Mucosa of stomach (tissue), 1 donor: Measurements from ENCODE around the gene ATP10B.
"Not testable (repeated sequence)": the region's sequence is repeated elsewhere in the genome, so short reads cannot be mapped to it uniquely, and the experiment has no call there.

ENCODE experiments used
- H3K27me3 ChIP-seq: one replicate; pipeline ENCODE4 v1.7.0; 2013; ENCODE audit warnings: mild to moderate bottlenecking, low read length; ENCODE audit not compliant: control insufficient read depth, insufficient read depth
- H3K36me3 ChIP-seq: one replicate; pipeline ENCODE4 v1.7.0; 2013; ENCODE audit warnings: low read length; ENCODE audit not compliant: control insufficient read depth, insufficient read depth
- H3K4me1 ChIP-seq: one replicate; pipeline ENCODE4 v1.7.0; 2013; ENCODE audit warnings: mild to moderate bottlenecking, low read length; ENCODE audit not compliant: control insufficient read depth, insufficient read depth
- H3K4me3 ChIP-seq: one replicate; pipeline ENCODE4 v1.7.0; 2013; ENCODE audit warnings: low read length
- H3K9ac ChIP-seq: one replicate; pipeline ENCODE4 v1.7.0; 2013; ENCODE audit warnings: mild to moderate bottlenecking, low read length, moderate library complexity
- H3K9me3 ChIP-seq: one replicate; pipeline ENCODE4 v1.7.0; 2013; ENCODE audit warnings: mild to moderate bottlenecking, low read length, moderate library complexity; ENCODE audit not compliant: control insufficient read depth
- donor health status: Pancreatic carcinoma.

Gene ATP10B

DNA sequence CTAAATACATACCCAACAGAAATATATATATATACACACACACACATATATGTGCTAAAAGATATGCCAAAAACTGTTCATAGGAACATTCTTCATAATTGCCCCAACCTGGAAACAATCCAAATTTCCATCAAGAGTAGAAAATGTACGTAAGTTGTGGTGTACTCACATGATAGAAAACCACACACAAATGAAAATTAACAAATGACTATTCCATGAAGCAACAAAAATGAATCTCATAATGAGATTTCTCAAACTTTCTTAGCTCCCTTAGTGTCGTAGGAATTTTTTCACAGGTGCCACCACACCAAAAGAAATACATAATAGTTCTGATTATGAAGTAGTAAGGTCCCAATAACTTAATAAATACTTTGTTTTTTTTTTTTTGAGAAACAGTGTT lies 7.8 kb downstream of the ATP10B start:
- Histone ChIP-seq H3K36me3 (no peaks in the 10 kb centered on the region), H3K4me1 (no peaks in the 10 kb centered on the region), H3K27me3 (no peaks in the 10 kb centered on the region), H3K9me3 (no peaks in the 10 kb centered on the region), H3K4me3 (no peak overlapping the region), H3K9ac (no peak overlapping the region)

DNA sequence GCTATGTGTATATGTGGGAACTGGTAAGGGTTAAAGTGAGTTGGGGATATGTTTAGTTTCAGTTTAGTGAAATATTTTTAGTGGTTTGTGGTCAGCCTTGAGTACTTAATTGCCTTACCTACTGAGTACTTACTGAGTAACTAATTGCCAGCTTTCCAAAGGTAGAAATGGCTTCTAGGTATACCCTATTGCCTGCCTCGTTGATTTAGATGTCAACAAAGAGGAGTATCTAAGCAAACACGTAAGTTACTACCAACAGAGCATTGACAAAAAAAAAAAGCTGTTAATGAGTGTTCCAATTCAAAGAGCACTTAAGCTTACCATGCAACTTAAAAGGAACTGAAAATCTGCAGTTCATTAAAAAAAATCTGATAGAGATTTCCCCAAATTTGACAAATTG lies 8.8 kb downstream of the ATP10B start:
- Histone ChIP-seq H3K27me3 (no peaks in the 10 kb centered on the region), H3K9ac (no peak overlapping the region), H3K9me3 (no peaks in the 10 kb centered on the region), H3K4me1 (no peaks in the 10 kb centered on the region), H3K36me3 (no peaks in the 10 kb centered on the region), H3K4me3 (no peak overlapping the region)

- no peaks in the 10 kb centered on the region for H3K4me1 ChIP-seq
- no peaks in the 10 kb centered on the region for H3K27me3 ChIP-seq
- H3K9me3 ChIP-seq: no peaks in the 10 kb centered on the region
- no peak overlapping the region for H3K4me3 ChIP-seq
- H3K36me3 ChIP-seq: no peaks in the 10 kb centered on the region
- H3K9ac ChIP-seq: no peak overlapping the region
These were observed 14.0 kb downstream of the ATP10B start for GRCh38 chr5:160837749-160838593.

- Histone ChIP-seq H3K4me3 (no peak overlapping the region), H3K36me3 (no peaks in the 10 kb centered on the region), H3K27me3 (no peaks in the 10 kb centered on the region), H3K9ac (no peak overlapping the region), H3K9me3 (no peaks in the 10 kb centered on the region), H3K4me1 (no peaks in the 10 kb centered on the region)
These were observed 14.8 kb downstream of the ATP10B start for GRCh38 chr5:160837211-160837610.

DNA sequence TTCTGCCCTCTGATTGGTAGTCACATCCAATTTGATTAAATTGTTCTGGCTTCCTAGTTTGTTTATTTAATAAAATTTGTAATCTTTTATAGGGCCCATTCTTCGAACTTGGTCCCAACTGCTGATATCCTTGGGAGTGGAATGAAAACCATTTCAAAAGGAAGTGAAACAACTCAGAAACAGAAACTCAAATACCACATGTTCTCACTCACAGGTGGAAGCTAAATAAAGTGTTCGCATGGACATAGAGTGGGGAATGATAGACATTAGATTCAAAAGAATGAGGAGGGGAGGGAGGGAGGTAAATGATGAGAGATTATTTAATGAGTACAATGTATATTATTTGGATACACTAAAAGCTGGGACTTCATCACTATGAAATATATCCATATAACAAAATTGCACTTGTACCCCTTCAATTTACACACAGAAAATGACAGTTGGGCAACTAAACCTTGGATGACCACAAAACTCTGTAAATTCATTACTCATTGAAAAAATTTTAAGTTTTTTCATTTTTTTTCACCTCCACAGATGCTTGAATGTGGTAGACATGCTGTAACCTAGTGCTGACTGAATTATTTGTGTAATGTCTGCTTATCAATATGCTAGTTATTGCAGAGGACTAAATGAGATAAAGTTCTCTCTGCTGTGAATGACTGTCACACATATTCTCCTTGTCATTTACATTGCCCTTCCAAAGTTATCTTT lies 16.0 kb downstream of the ATP10B start:
- no peaks in the 10 kb centered on the region for H3K27me3 ChIP-seq
- no peak overlapping the region for H3K4me3 ChIP-seq
- H3K4me1 ChIP-seq: no peaks in the 10 kb centered on the region
- H3K9ac ChIP-seq: no peak overlapping the region
- no peaks in the 10 kb centered on the region for H3K36me3 ChIP-seq
- no peaks in the 10 kb centered on the region for H3K9me3 ChIP-seq

GRCh38 chr5:160835376-160835775 lies 16.6 kb downstream of the ATP10B start:
- no peaks in the 10 kb centered on the region for H3K4me1 ChIP-seq
- no peaks in the 10 kb centered on the region for H3K9me3 ChIP-seq
- H3K36me3 ChIP-seq: no peaks in the 10 kb centered on the region
- no peak overlapping the region for H3K9ac ChIP-seq
- no peaks in the 10 kb centered on the region for H3K27me3 ChIP-seq
- no peak overlapping the region for H3K4me3 ChIP-seq

- H3K4me3 ChIP-seq: no peak overlapping the region
- H3K9ac ChIP-seq: no peak overlapping the region
- H3K36me3 ChIP-seq: no peaks in the 10 kb centered on the region
- no peaks in the 10 kb centered on the region for H3K4me1 ChIP-seq
- H3K27me3 ChIP-seq: no peaks in the 10 kb centered on the region
- no peaks in the 10 kb centered on the region for H3K9me3 ChIP-seq
These were observed 18.2 kb downstream of the ATP10B start for GRCh38 chr5:160833806-160834205.

DNA sequence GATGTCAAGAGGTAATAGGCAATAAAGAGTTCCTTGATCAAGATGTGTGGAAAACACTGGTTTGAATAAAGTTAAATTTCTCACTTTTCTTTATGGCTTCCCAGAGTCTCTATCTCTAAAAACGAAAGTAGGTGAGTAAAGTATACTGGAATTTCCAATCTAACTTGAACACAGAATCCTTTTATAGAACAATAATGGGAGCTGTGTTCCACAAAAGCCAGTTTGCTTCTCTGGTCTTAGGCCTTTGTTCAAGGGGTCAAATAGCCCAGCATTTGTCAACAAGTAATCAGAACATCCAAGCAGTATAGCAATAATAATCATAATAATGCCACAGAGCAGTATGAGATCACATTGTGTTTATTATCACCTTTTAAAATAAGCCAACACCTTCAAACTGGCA lies 20.2 kb downstream of the ATP10B start:
- no peaks in the 10 kb centered on the region for H3K36me3 ChIP-seq
- H3K4me1 ChIP-seq: no peaks in the 10 kb centered on the region
- no peak overlapping the region for H3K9ac ChIP-seq
- H3K27me3 ChIP-seq: no peaks in the 10 kb centered on the region
- no peaks in the 10 kb centered on the region for H3K9me3 ChIP-seq
- H3K4me3 ChIP-seq: no peak overlapping the region

GRCh38 chr5:160824301-160825001 lies 27.6 kb downstream of the ATP10B start:
- no peaks in the 10 kb centered on the region for H3K4me1 ChIP-seq
- no peak overlapping the region for H3K9ac ChIP-seq
- no peaks in the 10 kb centered on the region for H3K9me3 ChIP-seq
- H3K27me3 ChIP-seq: no peaks in the 10 kb centered on the region
- no peaks in the 10 kb centered on the region for H3K36me3 ChIP-seq
- no peak overlapping the region for H3K4me3 ChIP-seq

DNA sequence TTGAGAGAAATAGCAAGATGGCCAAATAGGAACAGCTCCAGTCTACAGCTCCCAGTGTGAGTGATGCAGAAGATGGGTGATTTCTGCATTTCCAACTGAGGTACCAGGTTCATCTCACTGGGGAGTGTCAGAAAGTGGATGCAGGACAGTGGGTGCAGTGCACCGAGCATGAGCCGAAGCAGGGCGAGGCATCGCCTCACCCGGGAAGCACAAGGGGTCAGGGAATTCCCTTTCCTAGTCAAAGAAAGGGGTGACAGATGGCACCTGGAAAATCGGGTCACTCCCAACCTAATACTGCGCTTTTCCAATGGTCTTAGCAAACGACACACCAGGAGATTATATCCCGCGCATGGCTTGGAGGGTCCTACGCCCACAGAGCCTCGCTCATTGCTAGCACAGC lies 39.0 kb downstream of the ATP10B start:
- not testable (repeated sequence) for H3K36me3 ChIP-seq, H3K4me3 ChIP-seq, H3K9ac ChIP-seq

GRCh38 chr5:160805376-160805775 lies 46.6 kb downstream of the ATP10B start:
- Histone ChIP-seq H3K4me3 (no peak overlapping the region), H3K36me3 (no peaks in the 10 kb centered on the region), H3K27me3 (no peaks in the 10 kb centered on the region), H3K9me3 (no peaks in the 10 kb centered on the region), H3K4me1 (peaks cover 3% of the 10 kb centered on the region), H3K9ac (no peak overlapping the region)

More for the DNA sequence above, 39.0 kb downstream of the ATP10B start:
- H3K9me3 ChIP-seq, H3K27me3 ChIP-seq, H3K4me1 ChIP-seq: not testable (repeated sequence)

DNA sequence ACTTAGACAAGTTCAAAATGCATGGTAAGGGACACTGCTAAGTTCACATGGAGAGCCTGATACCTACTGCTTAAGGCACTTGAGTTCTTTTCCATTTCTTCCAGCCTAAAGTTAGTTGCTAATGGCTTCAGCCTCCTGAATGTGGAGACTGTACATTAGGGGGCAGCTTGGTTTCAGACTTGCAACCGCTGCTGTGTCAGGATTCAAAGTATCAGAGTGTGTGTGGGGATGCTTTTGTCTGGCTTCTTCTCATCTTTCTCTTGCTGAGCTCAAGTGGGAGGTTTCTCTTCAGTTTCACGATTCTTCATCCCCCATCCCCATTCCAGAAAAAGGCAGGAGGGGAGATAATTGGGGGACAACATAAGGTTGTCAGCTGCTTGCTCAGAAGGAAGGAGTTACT lies 49.4 kb downstream of the ATP10B start:
- Histone ChIP-seq H3K36me3 (no peaks in the 10 kb centered on the region), H3K27me3 (no peaks in the 10 kb centered on the region)

More for the DNA sequence above, 49.4 kb downstream of the ATP10B start:
- no peak overlapping the region for H3K9ac ChIP-seq
- no peak overlapping the region for H3K4me3 ChIP-seq
- H3K9me3 ChIP-seq: no peaks in the 10 kb centered on the region
- peaks cover 15% of the 10 kb centered on the region for H3K4me1 ChIP-seq
